ENCODE data around the gene MYH15. TPM values are rescaled to one million over a fixed set of nuclear protein-coding genes. Genes with fewer than 3 reads are reported as not detected.

The MYH15 gene
- total RNA-seq, 1 donor = 0.36 TPM

- no peaks in the 10 kb centered on the region for H4K20me1 ChIP-seq (ENCODE audit: insufficient read depth, low read length)
- H3K4me3 ChIP-seq (ENCODE audit: insufficient read depth, low read length) = no peak overlapping the region
- no peaks in the 10 kb centered on the region for H3K79me2 ChIP-seq (ENCODE audit: insufficient read depth, low read length)
- DNase-seq (ENCODE audit: insufficient read length, low spot score, missing footprints) = no peak
- H3K4me1 ChIP-seq (ENCODE audit: insufficient read depth, low read length) = no peaks in the 10 kb centered on the region
- no peak for TF ChIP-seq CTCF (IDR thresholded peaks at IDR 0.05; ENCODE audit: extremely low read depth, low read depth, low read length)
- H2AFZ ChIP-seq (ENCODE audit: low read length) = no peak overlapping the region
- H3K27me3 ChIP-seq (ENCODE audit: insufficient read depth, low read length) = no peaks in the 10 kb centered on the region
- no peaks in the 10 kb centered on the region for H3K9me3 ChIP-seq (ENCODE audit: low read depth, low read length)
- no peaks in the 10 kb centered on the region for H3K36me3 ChIP-seq (ENCODE audit: insufficient read depth, low read length)
- no peak overlapping the region for H3K4me2 ChIP-seq (ENCODE audit: insufficient read depth, low read length)
- H3K27ac ChIP-seq (ENCODE audit: low read depth, low read length) = no peak overlapping the region
Observed at GRCh38 chr3:108438542-108438941, 71.9 kb downstream of the MYH15 start.

- H3K4me1 ChIP-seq (ENCODE audit: insufficient read depth, low read length) = no peaks in the 10 kb centered on the region
- DNase-seq (ENCODE audit: insufficient read length, low spot score, missing footprints) = no peak
- peak overlapping the region; percentile 35 for H3K4me2 ChIP-seq (ENCODE audit: insufficient read depth, low read length)
- no peak overlapping the region for H3K4me3 ChIP-seq (ENCODE audit: insufficient read depth, low read length)
- H3K79me2 ChIP-seq (ENCODE audit: insufficient read depth, low read length) = no peaks in the 10 kb centered on the region
- no peaks in the 10 kb centered on the region for H3K9me3 ChIP-seq (ENCODE audit: low read depth, low read length)
- no peak for TF ChIP-seq CTCF (IDR thresholded peaks at IDR 0.05; ENCODE audit: extremely low read depth, low read depth, low read length)
- H2AFZ ChIP-seq (ENCODE audit: low read length) = peak overlapping the region; percentile 63
- H3K27me3 ChIP-seq (ENCODE audit: insufficient read depth, low read length) = no peaks in the 10 kb centered on the region
- H3K36me3 ChIP-seq (ENCODE audit: insufficient read depth, low read length) = no peaks in the 10 kb centered on the region
- H4K20me1 ChIP-seq (ENCODE audit: insufficient read depth, low read length) = no peaks in the 10 kb centered on the region
- no peak overlapping the region for H3K27ac ChIP-seq (ENCODE audit: low read depth, low read length)
Observed at GRCh38 chr3:108437439-108437838, 73.0 kb downstream of the MYH15 start.

GRCh38 chr3:108433928-108434327, 76.5 kb downstream of the MYH15 start:
- Histone ChIP-seq H3K4me3 (ENCODE audit: insufficient read depth, low read length) (no peak overlapping the region), H3K27me3 (ENCODE audit: insufficient read depth, low read length) (no peaks in the 10 kb centered on the region), H3K4me1 (ENCODE audit: insufficient read depth, low read length) (no peaks in the 10 kb centered on the region), H3K27ac (ENCODE audit: low read depth, low read length) (no peak overlapping the region), H3K4me2 (ENCODE audit: insufficient read depth, low read length) (no peak overlapping the region), H3K79me2 (ENCODE audit: insufficient read depth, low read length) (no peaks in the 10 kb centered on the region), H2AFZ (ENCODE audit: low read length) (no peak overlapping the region), H4K20me1 (ENCODE audit: insufficient read depth, low read length) (no peaks in the 10 kb centered on the region), H3K9me3 (ENCODE audit: low read depth, low read length) (no peaks in the 10 kb centered on the region), H3K36me3 (ENCODE audit: insufficient read depth, low read length) (no peaks in the 10 kb centered on the region)
- DNase-seq (ENCODE audit: insufficient read length, low spot score, missing footprints) = no peak
- TF ChIP-seq CTCF (IDR thresholded peaks at IDR 0.05; ENCODE audit: extremely low read depth, low read depth, low read length) = no peak

GRCh38 chr3:108432431-108432830, 78.0 kb downstream of the MYH15 start:
- no peaks in the 10 kb centered on the region for H4K20me1 ChIP-seq (ENCODE audit: insufficient read depth, low read length)
- DNase-seq (ENCODE audit: insufficient read length, low spot score, missing footprints) = no peak
- no peaks in the 10 kb centered on the region for H3K36me3 ChIP-seq (ENCODE audit: insufficient read depth, low read length)
- H3K4me1 ChIP-seq (ENCODE audit: insufficient read depth, low read length) = peaks cover 4% of the 10 kb centered on the region
- no peak overlapping the region for H2AFZ ChIP-seq (ENCODE audit: low read length)
- no peaks in the 10 kb centered on the region for H3K9me3 ChIP-seq (ENCODE audit: low read depth, low read length)
- H3K4me2 ChIP-seq (ENCODE audit: insufficient read depth, low read length) = no peak overlapping the region
- H3K79me2 ChIP-seq (ENCODE audit: insufficient read depth, low read length) = no peaks in the 10 kb centered on the region
- no peaks in the 10 kb centered on the region for H3K27me3 ChIP-seq (ENCODE audit: insufficient read depth, low read length)
- H3K4me3 ChIP-seq (ENCODE audit: insufficient read depth, low read length) = no peak overlapping the region
- H3K27ac ChIP-seq (ENCODE audit: low read depth, low read length) = no peak overlapping the region
- TF ChIP-seq CTCF (IDR thresholded peaks at IDR 0.05; ENCODE audit: extremely low read depth, low read depth, low read length) = no peak

All from osteoblast (primary cell).